Measurements from ENCODE around the gene COL11A2.
A peak's percentile ranks its signal among the peaks of the same experiment; 100 is the strongest.

Gene COL11A2

GRCh38 chr6:33206027-33206863, 14.0 kb upstream of the COL11A2 start:
- no peak for FAIRE-seq

GRCh38 chr6:33205191-33206026, 13.1 kb upstream of the COL11A2 start:
- no peak for FAIRE-seq

- no peak for FAIRE-seq
These were observed 12.3 kb upstream of the COL11A2 start, which contains the start of gene HSD17B8 for GRCh38 chr6:33204415-33205190. Gene HSD17B8, plus strand, starts transcription at chr6:33204655. Its CDS starts 14 bp downstream, at chr6:33204669.

DNA sequence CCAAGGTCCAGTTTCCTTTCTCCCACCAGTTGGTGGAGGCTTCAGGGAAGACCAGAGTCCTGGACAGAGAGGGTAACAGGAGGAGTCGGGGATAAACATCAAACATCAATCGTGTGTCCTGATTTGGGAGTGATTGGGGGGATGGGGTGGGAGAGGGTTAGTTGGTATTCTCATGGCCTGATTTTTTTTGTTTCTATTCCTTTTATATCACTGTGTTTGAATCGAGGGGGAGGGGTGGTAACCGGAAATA, 11.8 kb upstream of the COL11A2 start:
- FAIRE-seq: no peak

DNA sequence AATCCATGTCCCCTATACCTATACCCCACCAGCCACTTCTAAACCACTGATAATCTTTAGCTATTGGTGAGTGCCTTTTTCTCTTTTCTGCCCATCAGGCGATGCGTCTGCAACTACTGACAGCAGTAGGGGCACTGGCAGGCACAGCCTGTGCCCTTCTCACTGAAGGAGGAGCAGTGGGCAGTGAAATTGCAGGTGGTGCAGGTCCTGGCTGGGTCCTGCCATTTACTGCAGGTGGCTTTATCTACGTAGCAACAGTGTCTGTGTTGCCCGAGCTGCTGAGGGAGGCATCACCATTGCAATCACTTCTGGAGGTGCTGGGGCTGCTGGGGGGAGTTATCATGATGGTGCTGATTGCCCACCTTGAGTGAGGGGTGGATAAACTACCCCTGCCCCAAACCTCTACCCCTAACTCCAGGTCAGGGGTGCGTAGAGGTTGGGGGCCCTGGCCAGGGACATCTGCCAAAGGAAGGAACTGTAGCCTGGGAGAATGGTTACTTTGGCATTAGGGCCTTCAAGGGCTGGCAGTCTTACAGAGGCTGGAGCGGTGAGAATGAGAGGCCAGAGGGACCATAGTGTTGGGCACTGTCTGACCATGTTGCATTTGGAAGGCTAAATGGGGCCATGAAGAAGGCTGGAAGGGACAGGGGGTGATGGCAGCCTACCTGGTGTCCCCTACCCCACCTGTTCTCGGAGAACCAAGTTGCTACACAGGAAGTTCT, 11.3 kb upstream of the COL11A2 start:
- FAIRE-seq: no peak

DNA sequence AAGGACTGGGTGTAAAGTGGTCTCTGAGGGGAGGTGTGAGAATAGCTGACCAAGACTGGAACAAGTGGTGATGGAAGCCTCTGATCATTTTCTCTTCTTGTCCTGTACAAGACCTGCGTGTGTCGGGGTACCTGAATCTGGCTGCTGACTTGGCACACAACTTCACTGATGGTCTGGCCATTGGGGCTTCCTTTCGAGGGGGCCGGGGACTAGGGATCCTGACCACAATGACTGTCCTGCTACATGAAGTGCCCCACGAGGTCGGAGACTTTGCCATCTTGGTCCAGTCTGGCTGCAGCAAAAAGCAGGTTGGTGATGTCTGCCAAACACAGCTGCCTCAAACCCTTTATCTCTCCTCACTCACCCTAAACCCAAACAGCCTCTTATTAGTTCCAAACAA, 10.5 kb upstream of the COL11A2 start:
- FAIRE-seq: no peak

DNA sequence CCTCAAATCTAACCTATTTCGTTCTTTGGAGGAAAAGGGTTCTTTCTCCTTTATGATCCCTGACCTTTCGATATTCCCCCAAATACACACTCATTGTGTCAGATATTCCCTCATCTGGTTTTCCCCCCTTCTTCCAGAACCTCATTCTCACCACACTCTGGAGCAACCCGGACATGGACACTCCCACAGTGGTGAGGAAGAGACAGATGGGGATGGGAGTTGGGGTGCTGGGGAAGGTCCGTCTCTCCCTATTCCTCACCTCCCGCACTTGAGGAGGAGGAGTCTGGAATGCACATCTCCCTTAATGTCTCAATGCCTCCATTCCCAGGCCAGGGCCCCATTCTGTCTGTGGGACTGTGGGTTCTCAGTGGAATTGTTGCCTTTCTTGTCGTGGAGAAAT, 9.7 kb upstream of the COL11A2 start:
- FAIRE-seq: no peak

GRCh38 chr6:33201147-33201545, 8.9 kb upstream of the COL11A2 start:
- no peak for FAIRE-seq

GRCh38 chr6:33200219-33201146, 8.2 kb upstream of the COL11A2 start, which contains the start of the genes RXRB and SLC39A7:
Gene RXRB, minus strand, starts transcription at chr6:33200665. Its CDS starts 189 bp downstream, at chr6:33200476.
Gene SLC39A7, plus strand, starts transcription at chr6:33200867. Its CDS starts 379 bp downstream, at chr6:33201246.
- peak; percentile 91 for FAIRE-seq

DNA sequence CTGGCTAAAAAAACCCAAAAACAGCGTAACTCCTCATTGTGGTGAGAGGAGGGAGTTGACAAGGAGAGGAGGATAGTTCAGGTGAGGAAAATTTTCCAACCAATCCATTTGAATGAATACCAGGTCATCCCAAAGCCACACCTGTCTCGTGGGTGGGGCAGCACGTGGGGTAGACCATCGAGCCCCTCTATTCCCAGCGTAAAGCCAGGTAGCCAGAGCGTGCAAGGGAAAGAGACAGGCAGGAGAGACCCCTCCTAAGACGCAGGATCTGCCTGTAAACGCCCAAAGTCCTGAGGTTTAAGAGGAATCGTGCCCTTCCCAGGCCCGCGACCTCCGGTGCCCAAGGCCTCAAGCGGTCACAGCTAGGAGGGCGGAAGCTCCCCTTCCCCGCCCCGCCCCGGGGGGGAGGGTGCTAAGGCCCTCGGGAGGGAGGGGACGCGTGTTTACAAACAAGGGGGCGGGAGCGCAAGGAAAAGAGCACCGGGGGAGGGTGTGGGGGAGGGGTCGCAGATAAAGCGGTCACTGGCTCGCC, 7.5 kb upstream of the COL11A2 start:
- no peak for FAIRE-seq

DNA sequence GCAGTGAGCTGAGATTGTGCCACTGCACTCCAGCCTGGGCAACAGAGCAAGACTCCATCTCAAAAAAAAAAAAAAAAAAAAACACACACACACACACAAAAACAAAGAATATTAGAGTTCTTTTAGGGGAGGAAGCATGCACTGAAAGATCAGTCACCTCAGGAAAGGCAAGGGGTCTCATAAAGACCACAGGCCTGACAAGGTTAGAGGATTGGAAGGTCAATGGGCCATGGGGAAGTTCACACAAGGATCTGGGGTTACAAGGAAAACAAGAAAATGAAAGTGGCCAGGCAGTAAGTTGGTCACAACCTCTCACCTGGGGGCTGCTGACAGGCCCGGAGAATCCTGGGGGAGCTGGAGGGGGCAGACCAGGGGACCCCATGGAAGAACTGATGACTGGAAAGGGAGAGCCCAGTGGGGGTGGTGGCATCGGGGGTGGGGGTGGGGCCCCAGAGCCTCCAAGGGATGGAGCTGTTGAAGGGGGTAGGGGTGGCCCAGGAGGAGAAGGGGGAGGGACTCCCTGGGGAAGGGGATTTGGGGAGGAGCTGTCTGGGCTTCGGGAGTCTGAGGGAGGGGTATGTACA, 6.7 kb upstream of the COL11A2 start:
- no peak for FAIRE-seq

GRCh38 chr6:33198159-33198852, 6.0 kb upstream of the COL11A2 start:
- no peak for FAIRE-seq

DNA sequence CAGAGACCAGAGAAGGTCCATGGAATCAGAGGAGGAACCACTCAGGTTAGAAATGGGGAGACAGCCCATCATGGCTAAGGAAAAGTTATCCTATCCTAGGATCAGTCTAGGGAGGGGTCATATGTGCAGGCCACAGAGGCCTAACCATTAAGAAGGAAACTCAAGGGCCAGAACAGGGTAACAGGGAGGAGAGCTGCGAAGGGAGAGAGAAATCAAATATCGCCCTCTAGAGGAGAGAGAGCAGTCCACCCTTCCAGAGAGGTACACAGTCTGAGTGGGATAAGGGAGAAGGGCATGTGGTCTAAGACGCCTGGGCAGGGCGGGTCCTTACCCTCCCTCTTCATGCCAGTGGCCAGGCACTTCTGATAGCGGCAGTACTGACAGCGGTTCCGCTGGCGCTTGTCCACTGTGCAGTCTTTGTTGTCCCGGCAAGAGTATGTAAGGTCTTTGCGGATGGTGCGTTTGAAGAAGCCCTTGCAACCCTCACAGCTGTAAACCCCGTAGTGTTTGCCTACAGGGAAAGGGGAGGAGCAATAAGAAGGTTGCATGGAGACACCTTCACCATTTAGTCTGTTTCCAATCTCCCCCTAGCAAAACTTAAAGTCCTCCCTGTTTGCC, 5.3 kb upstream of the COL11A2 start:
- FAIRE-seq: peak; percentile 84

GRCh38 chr6:33195304-33196165, 3.3 kb upstream of the COL11A2 start:
- FAIRE-seq: no peak

DNA sequence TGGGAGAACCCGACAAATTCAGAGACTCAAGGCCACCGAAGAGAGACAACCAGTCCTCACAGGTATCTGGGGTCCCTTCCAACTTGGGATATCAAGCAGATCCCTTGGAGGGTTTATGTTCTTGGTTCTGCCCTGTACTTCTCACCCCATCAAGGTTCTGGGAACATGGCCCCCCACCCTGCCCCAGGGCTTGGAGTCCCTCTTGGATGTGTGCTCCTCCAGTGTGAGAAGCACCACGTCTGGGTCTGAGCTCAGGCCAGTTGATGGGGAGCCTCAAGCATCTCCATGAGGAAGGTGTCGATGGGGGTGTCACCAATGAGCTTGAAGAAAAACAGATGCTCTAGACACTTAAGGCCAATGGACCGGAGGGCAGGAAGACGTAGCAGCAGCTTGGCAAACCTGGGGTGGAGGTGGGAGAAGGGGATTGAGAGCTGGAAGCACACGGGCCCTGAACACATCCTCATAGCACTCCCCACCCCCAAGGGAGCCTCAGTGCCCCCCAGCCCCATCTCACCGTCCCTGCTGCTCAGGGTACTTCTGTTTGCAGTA, 2.2 kb upstream of the COL11A2 start:
- no peak for FAIRE-seq

- no peak for FAIRE-seq
These were observed 1.4 kb upstream of the COL11A2 start for GRCh38 chr6:33193619-33194018.

DNA sequence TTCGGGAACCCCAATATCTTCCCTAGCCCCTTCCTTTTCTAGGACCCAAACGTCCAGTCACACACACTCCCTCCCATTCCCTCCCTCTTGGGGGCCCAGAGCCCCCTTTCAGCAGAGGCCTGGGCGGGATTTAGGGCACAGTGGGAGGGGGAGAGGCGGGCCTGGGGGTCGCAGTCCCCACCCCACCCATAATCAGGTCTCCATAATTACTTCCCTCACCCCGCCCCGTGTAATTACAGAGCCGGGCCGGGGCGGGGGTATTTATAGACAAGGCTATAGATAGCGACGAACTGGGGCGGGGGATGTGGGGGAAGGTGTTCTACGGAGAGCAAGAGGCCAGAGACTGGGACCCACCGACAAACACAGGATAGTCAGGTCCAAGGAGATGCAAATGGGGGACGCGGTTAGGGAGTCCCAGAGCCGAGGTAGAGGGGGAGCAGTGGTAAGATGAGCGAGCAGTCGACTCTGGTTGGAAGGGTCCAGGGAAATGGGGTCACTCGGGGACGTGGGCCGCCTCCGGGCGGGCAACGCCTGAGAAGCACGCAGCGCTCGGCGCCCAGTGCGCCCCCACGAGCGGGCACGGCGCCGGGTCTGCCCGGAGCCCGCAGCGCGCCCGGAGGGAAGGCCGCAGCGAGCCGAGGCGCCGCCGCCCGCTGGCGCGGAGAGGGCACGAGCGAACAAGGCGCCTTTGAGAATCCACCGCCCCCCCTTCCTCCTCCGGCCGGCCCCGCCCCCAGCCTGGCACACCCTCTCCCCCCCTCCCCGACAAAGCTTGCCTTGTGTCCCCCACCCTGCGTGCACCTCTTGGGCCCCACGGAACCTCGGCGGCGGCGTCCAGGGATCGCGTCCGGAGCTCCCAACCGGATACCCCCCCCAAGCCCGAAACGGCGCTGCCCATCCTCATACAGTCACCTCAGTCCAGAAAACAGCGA, 670 bp upstream of the COL11A2 start:
- no peak for FAIRE-seq

All from G401.6 (cell line).